ENCODE measurements around the gene SELENOO.

DNA sequence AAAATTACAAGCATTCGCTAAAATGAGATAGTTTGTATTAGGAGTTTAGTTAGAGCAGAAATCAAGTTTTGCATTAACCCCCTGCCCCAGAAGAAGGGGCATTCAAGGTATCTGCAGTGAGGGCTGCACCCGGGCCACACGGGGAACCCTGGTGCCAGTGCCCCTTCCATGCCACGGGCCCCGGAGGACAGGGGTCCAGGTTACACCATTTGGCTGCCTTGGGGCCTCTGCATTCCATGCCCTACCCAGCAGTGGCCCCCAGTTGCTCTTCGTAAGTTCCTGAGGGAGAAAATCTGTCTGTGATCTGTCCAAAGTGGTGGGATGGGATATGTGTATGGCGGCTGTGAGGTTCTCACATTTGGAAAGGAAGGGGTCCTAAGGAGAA is 47.1 kb upstream of the SELENOO start:
- TF ChIP-seq POLR2AphosphoS5 (IDR thresholded peaks at IDR 0.05; ENCODE audit: low read depth, low read length): no peak
- TF ChIP-seq TAF1 (IDR thresholded peaks at IDR 0.05; ENCODE audit: low read depth, low read length): no peak
- no peak for TF ChIP-seq POLR2A (IDR thresholded peaks at IDR 0.05; ENCODE audit: low read depth, low read length)
- no peak for TF ChIP-seq SPI1 (IDR thresholded peaks at IDR 0.05; ENCODE audit: low read depth, low read length)
- TF ChIP-seq PAX5 (IDR thresholded peaks at IDR 0.05; ENCODE audit: insufficient read depth, low read length, severe bottlenecking): no peak
- TF ChIP-seq POU2F2 (IDR thresholded peaks at IDR 0.05; ENCODE audit: low read depth, low read length): no peak
